GM18502 (cell line): Measurements from ENCODE around the gene PIGH.
A peak's percentile ranks its signal among the peaks of the same experiment; 100 is the strongest.
"Not testable (repeated sequence)": the region's sequence is repeated elsewhere in the genome, so short reads cannot be mapped to it uniquely, and the experiment has no call there.

ENCODE experiments used
- ATAC-seq: cut with Tn5 transposase; IDR thresholded peaks from one replicate; pipeline ENCODE4 v1.9.1; 2021; ENCODE audit warnings: mild to moderate bottlenecking; ENCODE audit not compliant: unreplicated experiment, poor library complexity

The PIGH gene

GRCh38 chr14:67610491-67610890 lies 10.4 kb upstream of the PIGH start:
- ATAC-seq: no peak

GRCh38 chr14:67609642-67610310 lies 9.7 kb upstream of the PIGH start:
- no peak for ATAC-seq

GRCh38 chr14:67607646-67608045 lies 7.6 kb upstream of the PIGH start:
- ATAC-seq: no peak

GRCh38 chr14:67602995-67603545 lies 3.0 kb upstream of the PIGH start:
- peak; percentile 71 for ATAC-seq

- ATAC-seq: no peak
These were observed 2.0 kb upstream of the PIGH start for GRCh38 chr14:67602076-67602475.

GRCh38 chr14:67600562-67600974 lies 500 bp upstream of the PIGH start:
- ATAC-seq: not testable (repeated sequence)

- ATAC-seq: no peak
These were observed 4.7 kb downstream of the PIGH start for GRCh38 chr14:67595392-67595791.

GRCh38 chr14:67593650-67594049 lies 6.4 kb downstream of the PIGH start:
- not testable (repeated sequence) for ATAC-seq

- no peak for ATAC-seq
These were observed 10.8 kb downstream of the PIGH start for GRCh38 chr14:67589204-67589770.

- ATAC-seq: no peak
These were observed 13.7 kb downstream of the PIGH start for GRCh38 chr14:67586369-67586768.

- ATAC-seq: no peak
These were observed 15.1 kb downstream of the PIGH start for GRCh38 chr14:67584978-67585377.

GRCh38 chr14:67583711-67584644 lies 16.1 kb downstream of the PIGH start:
- no peak for ATAC-seq

- no peak for ATAC-seq
These were observed 18.0 kb downstream of the PIGH start for GRCh38 chr14:67582061-67582460.

- no peak for ATAC-seq
These were observed 18.4 kb downstream of the PIGH start for GRCh38 chr14:67581643-67582042.

- no peak for ATAC-seq
These were observed 19.5 kb downstream of the PIGH start for GRCh38 chr14:67580336-67581171.

- no peak for ATAC-seq
These were observed 20.4 kb downstream of the PIGH start for GRCh38 chr14:67579636-67580035.

GRCh38 chr14:67579040-67579439 lies 21.0 kb downstream of the PIGH start:
- no peak for ATAC-seq

- no peak for ATAC-seq
These were observed 21.9 kb downstream of the PIGH start for GRCh38 chr14:67577909-67578749.

GRCh38 chr14:67577181-67577808 lies 22.8 kb downstream of the PIGH start:
- ATAC-seq: no peak
